GM12864 (cell line): ENCODE measurements around the gene CD151.
A peak's percentile ranks its signal among the peaks of the same experiment; 100 is the strongest.

Experiments
- DNase-seq: peaks from one replicate; pipeline ENCODE4 v3.0.0-alpha.2; 2011; ENCODE audit warnings: low read depth
- H3K4me3 ChIP-seq: 2 replicates; pipeline ENCODE4 v1.5.1; 2011; ENCODE audit warnings: mild to moderate bottlenecking, low read depth, low read length, control low read depth
- TF ChIP-seq, protein P1 (sequence below): IDR thresholded peaks from 2 replicates; pipeline ENCODE4 v1.5.1; 2011; ENCODE audit warnings: low read depth, mild to moderate bottlenecking, moderate library complexity, low read length, control low read depth, inconsistent platforms; ENCODE audit errors: missing control alignments

The CD151 gene

DNA sequence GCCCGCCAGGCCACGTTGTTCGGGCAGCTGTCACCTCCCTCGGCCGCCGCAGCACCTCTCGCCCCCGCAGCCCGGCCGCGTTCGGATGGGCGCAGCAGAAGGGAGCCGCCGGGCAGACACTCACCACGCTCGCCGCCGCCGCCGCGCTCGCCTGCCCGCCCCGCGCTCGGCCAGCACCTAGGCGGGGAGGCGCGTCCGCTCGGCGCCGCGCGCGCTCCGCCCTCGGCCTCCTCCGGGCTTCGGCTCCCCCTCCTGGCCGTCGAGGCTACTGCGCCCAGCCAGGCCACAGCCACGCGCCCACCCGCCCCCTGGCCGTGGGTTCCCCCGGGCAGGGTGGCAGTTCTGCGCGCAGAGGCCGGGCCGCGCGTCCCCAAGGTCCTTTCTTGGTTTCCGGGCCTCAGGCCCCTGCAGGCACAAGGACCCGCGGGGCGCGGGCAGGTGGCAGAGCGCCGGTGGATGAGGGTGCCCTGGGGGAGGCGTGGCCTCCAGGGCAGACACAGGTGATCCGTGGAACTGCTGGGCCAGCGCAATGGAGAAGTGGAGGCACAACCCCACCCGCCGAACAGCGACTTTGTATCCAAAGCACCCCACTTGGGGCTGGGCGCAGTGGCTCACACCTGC, 34.5 kb upstream of the CD151 start, which contains the start of gene SLC25A22:
TSS of gene SLC25A22 (minus strand) at position 189 of the 621 bp plus-strand sequence. CDS start 3,275 bp downstream, outside the sequence.
- TF ChIP-seq, protein P1, sequence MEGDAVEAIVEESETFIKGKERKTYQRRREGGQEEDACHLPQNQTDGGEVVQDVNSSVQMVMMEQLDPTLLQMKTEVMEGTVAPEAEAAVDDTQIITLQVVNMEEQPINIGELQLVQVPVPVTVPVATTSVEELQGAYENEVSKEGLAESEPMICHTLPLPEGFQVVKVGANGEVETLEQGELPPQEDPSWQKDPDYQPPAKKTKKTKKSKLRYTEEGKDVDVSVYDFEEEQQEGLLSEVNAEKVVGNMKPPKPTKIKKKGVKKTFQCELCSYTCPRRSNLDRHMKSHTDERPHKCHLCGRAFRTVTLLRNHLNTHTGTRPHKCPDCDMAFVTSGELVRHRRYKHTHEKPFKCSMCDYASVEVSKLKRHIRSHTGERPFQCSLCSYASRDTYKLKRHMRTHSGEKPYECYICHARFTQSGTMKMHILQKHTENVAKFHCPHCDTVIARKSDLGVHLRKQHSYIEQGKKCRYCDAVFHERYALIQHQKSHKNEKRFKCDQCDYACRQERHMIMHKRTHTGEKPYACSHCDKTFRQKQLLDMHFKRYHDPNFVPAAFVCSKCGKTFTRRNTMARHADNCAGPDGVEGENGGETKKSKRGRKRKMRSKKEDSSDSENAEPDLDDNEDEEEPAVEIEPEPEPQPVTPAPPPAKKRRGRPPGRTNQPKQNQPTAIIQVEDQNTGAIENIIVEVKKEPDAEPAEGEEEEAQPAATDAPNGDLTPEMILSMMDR = peak; percentile 69
- peak within 1 kb of the TSS; percentile 97 for H3K4me3 ChIP-seq
- no peak for DNase-seq

DNA sequence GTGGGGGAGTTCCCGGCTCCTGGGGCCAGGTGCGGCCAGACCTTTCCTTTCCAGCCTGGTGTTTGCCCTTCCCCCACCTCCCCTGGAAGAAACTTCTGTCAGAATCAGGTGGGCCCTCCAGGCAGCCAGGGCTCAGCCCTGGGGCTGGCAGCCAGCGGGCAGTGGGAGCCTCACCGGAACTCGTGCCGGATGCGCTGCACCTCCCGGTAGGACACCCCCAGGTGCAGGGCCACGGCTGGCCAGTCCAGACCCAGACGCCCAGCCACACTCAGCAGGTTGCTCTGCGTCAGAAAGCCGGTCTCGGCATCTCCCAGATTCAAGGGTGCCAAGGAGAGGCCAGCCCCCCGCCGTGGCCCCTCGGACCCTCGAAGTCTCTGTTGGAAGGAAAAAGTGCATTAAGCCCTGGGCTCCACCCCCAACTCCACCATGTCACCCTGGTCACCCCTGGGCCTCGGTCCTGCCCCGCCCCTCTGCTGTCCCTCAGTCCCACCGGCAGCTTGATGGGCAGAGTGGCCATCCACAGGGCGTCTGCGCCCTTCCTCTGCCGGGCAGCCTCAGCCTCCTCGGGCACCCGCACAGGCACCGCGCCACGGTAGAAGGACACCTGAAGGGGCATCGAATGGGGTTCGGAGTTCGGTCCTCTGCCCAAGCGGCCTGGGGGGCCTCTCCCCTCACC, 33.0 kb upstream of the CD151 start:
- H3K4me3 ChIP-seq = no peak overlapping the region
- TF ChIP-seq, protein P1 = no peak
- no peak for DNase-seq

- TF ChIP-seq, protein P1 = no peak
- no peak for DNase-seq
- H3K4me3 ChIP-seq = no peak overlapping the region
These were observed 32.3 kb upstream of the CD151 start for GRCh38 chr11:800473-800872.

GRCh38 chr11:801097-801780, 31.5 kb upstream of the CD151 start:
- no peak for DNase-seq
- no peak overlapping the region for H3K4me3 ChIP-seq
- TF ChIP-seq, protein P1 = no peak

GRCh38 chr11:802018-802617, 30.6 kb upstream of the CD151 start:
- DNase-seq = no peak
- TF ChIP-seq, protein P1 = no peak

DNA sequence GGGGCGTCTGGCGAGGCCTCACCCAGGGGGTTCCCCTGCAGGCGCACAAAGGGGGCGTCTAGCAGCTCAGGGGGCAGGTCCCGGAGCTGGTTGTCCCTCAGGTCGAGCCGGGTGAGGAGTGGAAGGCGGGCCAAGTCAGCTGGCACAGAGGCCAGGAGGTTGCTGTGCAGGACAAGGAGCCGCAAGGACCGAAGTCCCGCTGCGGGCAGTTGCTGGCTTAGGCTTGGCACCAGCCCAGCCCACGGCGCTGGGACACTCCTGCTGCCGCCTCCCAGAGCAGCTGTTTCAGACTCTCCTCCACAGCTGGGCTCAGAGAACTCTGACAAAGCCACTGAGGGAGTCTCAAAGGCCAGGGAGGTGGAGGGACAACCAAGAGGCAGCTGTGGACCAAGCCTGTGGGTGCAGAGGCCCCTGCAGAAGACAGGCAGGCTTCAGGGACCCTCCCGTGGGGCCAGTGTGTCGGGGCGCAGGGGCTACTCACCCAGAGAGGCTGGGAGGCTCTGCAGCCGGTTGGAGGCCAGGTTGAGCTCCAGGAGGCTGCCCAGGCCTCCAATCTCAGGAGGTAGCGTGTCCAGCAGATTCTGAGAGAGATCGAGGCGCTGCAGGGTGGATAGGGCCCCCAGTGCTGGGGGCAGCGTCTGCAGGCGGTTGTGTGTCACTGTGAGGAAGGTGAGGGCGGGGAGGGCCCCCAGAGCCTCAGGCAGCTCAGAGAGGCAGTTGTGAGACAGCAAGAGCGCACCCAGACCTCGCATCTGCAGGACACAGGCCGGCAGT, 29.9 kb upstream of the CD151 start:
- no peak overlapping the region for H3K4me3 ChIP-seq

More at GRCh38 chr11:802018-802617, 30.6 kb upstream of the CD151 start:
- H3K4me3 ChIP-seq = no peak overlapping the region

More for the DNA sequence above, 29.9 kb upstream of the CD151 start:
- no peak for DNase-seq
- TF ChIP-seq, protein P1 = no peak
